OCI-LY7 (cell line): ENCODE data around the gene TTC28. TPM values are rescaled to one million over a fixed set of nuclear protein-coding genes. Genes with fewer than 3 reads are reported as not detected.

Source experiments
- BruUV-seq: library from RNA; stranded (reverse); fragments of 400-500 nt; replicated peaks from 2 replicates; lab custom pipeline; 2021; lab: Mats Ljungman, UMichigan
- CTCF ChIA-PET: fragments of 300-600 bp; sonication (Branson Sonifier 250); formaldehyde crosslinking; loops from one replicate; lab custom pipeline; 2022; ENCODE audit warnings: antibody characterized with exemption; ENCODE audit not compliant: unreplicated experiment; lab: Charles Lee
- POLR2A ChIA-PET: fragments of 300-600 bp; sonication (Branson Sonifier 250); formaldehyde crosslinking; loops from one replicate; lab custom pipeline; 2022; ENCODE audit warnings: antibody characterized with exemption; lab: Charles Lee
- DNase-seq: peaks from one replicate; pipeline ENCODE4 v3.0.0-alpha.2; 2015; ENCODE audit warnings: low spot score
- H2AFZ ChIP-seq: fragments of 200-600 bp; sonication (generic), shearing (Covaris generic); 2 replicates; pipeline ENCODE4 v1.6.1; 2014; ENCODE audit warnings: mild to moderate bottlenecking, antibody characterized with exemption, low read length, moderate library complexity
- H3K27ac ChIP-seq: fragments of 200-600 bp; sonication (generic); 2 replicates; pipeline ENCODE4 v1.5.1; 2014; ENCODE audit warnings: mixed run types, low read depth, mild to moderate bottlenecking, moderate library complexity, low read length, inconsistent platforms; ENCODE audit not compliant: poor library complexity, severe bottlenecking
- H3K36me3 ChIP-seq: fragments of 200-600 bp; sonication (generic); 2 replicates; pipeline ENCODE4 v1.6.1; 2014; ENCODE audit warnings: mild to moderate bottlenecking, antibody characterized with exemption, low read length, moderate library complexity, mixed read lengths; ENCODE audit not compliant: insufficient read depth
- H3K4me1 ChIP-seq: fragments of 200-600 bp; sonication (generic); 2 replicates; pipeline ENCODE4 v1.5.1; 2014; ENCODE audit warnings: mild to moderate bottlenecking, low read length; ENCODE audit not compliant: insufficient read depth, poor library complexity, severe bottlenecking
- H3K4me2 ChIP-seq: fragments of 200-600 bp; sonication (generic); 2 replicates; pipeline ENCODE4 v1.6.1; 2014; ENCODE audit warnings: mild to moderate bottlenecking, low read length
- H3K4me3 ChIP-seq: fragments of 200-600 bp; sonication (generic); 2 replicates; pipeline ENCODE4 v1.5.1; 2014; ENCODE audit warnings: mild to moderate bottlenecking, low read depth, low read length; ENCODE audit not compliant: poor library complexity, severe bottlenecking
- H3K79me2 ChIP-seq: fragments of 200-600 bp; sonication (generic); 2 replicates; pipeline ENCODE4 v1.6.1; 2016; ENCODE audit warnings: low read depth, mild to moderate bottlenecking, low read length, moderate library complexity, mixed read lengths; ENCODE audit not compliant: insufficient read depth
- H3K9me2 ChIP-seq: fragments of 200-600 bp; sonication (generic); 2 replicates; pipeline ENCODE4 v1.6.1; 2016; ENCODE audit warnings: mild to moderate bottlenecking, low read length, mixed read lengths; ENCODE audit not compliant: insufficient read depth
- H3K9me3 ChIP-seq: fragments of 200-600 bp; sonication (generic); 2 replicates; pipeline ENCODE4 v1.6.1; 2014; ENCODE audit warnings: mild to moderate bottlenecking, mixed run types, low read length, mixed read lengths
- H4K20me1 ChIP-seq: fragments of 200-600 bp; sonication (generic); 2 replicates; pipeline ENCODE4 v1.6.1; 2014; ENCODE audit warnings: mild to moderate bottlenecking, antibody characterized with exemption, low read length, moderate library complexity, mixed read lengths; ENCODE audit not compliant: insufficient read depth
- EZH2phosphoT487 ChIP-seq: fragments of 200-600 bp; sonication (generic); IDR thresholded peaks from 2 replicates; pipeline ENCODE4 v1.6.1; 2018; ENCODE audit warnings: low read depth, borderline replicate concordance, mild to moderate bottlenecking, mixed run types, antibody characterized with exemption, low read length, moderate library complexity, mixed read lengths
- intact Hi-C: fragments of 100-400 bp; cut with micrococcal nuclease; formaldehyde crosslinking; loops from one replicate; pipeline ENCODE4 v1.10.0; 2022; ENCODE audit not compliant: unreplicated experiment
- total RNA-seq, 2 experiments: library from RNA; depleted of rRNA in 1 of 2; stranded (reverse); fragments of >200 nt in 1 of 2; shearing (Covaris generic) in 1 of 2; gene quantifications; 2 replicates each; pipeline ENCODE4 v1.2.3, GENCODE V29; 2014 to 2022
- TF ChIP-seq, protein P1 (sequence below): fragments of 200-600 bp; sonication (generic); conservative IDR thresholded peaks from 2 replicates; pipeline ENCODE4 v1.5.1; 2014; ENCODE audit warnings: mild to moderate bottlenecking, antibody characterized with exemption, low read length, moderate library complexity, mixed read lengths

Gene TTC28
- total RNA-seq, 2 experiments from 2014 or later, result under 0.01 to 0.55 TPM

GRCh38 chr22:28146401-28147314, 533.0 kb downstream of the TTC28 start:
- POLR2A ChIA-PET, result interaction anchor here (0.6 kb wide), 1 partner anchor 20 kb away, joined by 3 read pairs; no protein-coding TSS in a partner anchor
- Histone ChIP-seq H4K20me1 (no peaks in the 10 kb centered on the region), H3K9me2 (no peaks in the 10 kb centered on the region), H2AFZ (no peak overlapping the region), H3K4me3 (no peak overlapping the region), H3K36me3 (no peaks in the 10 kb centered on the region), H3K27ac (no peak overlapping the region), H3K9me3 (no peaks in the 10 kb centered on the region), H3K4me1 (no peaks in the 10 kb centered on the region), H3K79me2 (no peaks in the 10 kb centered on the region), H3K4me2 (no peak overlapping the region)
- CTCF ChIA-PET, result no interaction called here
- intact Hi-C loops, result no loop called here
- BruUV-seq, result no TSS peak
- TF ChIP-seq, protein P1, sequence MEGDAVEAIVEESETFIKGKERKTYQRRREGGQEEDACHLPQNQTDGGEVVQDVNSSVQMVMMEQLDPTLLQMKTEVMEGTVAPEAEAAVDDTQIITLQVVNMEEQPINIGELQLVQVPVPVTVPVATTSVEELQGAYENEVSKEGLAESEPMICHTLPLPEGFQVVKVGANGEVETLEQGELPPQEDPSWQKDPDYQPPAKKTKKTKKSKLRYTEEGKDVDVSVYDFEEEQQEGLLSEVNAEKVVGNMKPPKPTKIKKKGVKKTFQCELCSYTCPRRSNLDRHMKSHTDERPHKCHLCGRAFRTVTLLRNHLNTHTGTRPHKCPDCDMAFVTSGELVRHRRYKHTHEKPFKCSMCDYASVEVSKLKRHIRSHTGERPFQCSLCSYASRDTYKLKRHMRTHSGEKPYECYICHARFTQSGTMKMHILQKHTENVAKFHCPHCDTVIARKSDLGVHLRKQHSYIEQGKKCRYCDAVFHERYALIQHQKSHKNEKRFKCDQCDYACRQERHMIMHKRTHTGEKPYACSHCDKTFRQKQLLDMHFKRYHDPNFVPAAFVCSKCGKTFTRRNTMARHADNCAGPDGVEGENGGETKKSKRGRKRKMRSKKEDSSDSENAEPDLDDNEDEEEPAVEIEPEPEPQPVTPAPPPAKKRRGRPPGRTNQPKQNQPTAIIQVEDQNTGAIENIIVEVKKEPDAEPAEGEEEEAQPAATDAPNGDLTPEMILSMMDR, result no peak
- no peak for TF ChIP-seq EZH2phosphoT487
- DNase-seq, result no peak

DNA sequence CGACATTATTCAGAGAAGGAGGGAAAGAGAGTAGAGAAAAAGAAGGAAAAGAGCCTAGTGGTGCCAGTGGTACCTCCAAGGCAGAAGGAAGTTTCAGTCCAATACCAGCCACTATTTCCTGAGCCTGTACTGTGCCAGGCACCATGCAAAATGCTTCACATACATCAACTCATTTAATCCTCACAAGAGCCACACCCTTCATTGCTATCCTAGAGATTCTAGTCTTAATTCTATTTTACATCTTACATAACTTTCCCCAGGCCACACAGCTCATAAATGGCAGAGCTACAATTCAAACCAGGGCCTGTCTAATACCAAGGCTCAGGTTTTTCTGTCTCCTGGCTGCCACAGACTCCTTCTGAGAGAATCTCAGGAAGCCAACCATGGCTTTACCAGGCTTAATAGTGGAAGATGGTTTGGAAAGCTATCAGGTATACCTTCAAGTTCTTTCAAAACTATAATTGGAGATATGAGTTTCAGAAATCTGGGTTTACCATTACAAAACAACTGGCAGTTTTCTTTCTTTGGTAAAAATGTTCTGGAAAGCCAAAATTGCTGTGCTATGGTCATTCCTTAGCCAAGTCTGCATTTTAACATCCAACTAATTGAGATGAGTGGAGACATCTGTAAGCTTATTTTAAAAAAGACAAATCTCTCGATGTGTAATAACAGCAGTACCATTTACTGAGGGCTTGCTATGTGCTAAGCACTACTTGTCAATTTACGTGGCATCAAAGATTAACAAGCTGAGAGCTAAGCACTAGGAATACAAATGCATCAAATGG, 535.5 kb downstream of the TTC28 start:
- TF ChIP-seq, protein P1, result no peak
- TF ChIP-seq EZH2phosphoT487, result no peak
- no TSS peak for BruUV-seq
- intact Hi-C loops, result no loop called here
- ChIA-PET POLR2A (interaction anchor here (1.0 kb wide), 1 partner anchor 41 kb away, joined by 3 read pairs; no protein-coding TSS in a partner anchor), CTCF (no interaction called here)
- Histone ChIP-seq H3K36me3 (no peaks in the 10 kb centered on the region), H3K79me2 (no peaks in the 10 kb centered on the region), H4K20me1 (no peaks in the 10 kb centered on the region), H3K4me2 (no peak overlapping the region), H2AFZ (no peak overlapping the region), H3K27ac (no peak overlapping the region), H3K4me3 (no peak overlapping the region), H3K9me2 (no peaks in the 10 kb centered on the region), H3K4me1 (no peaks in the 10 kb centered on the region), H3K9me3 (no peaks in the 10 kb centered on the region)
- DNase-seq, result no peak
